H1 (cell line): ENCODE measurements around the gene CEP83.

ENCODE experiments used
- CHD1 ChIP-seq: IDR thresholded peaks from 2 replicates; pipeline ENCODE4 v1.6.1; 2012; ENCODE audit warnings: low read depth, low read length, improper control_type of control experiment
- CHD2 ChIP-seq: IDR thresholded peaks from 2 replicates; pipeline ENCODE4 v1.6.1; 2012; ENCODE audit warnings: low read length, improper control_type of control experiment
- EZH2 ChIP-seq: fragments of 200-600 bp; sonication (generic); IDR thresholded peaks from 2 replicates; pipeline ENCODE4 v1.7.1; 2012; ENCODE audit warnings: low read depth, mild to moderate bottlenecking, moderate library complexity, low read length, inconsistent platforms; ENCODE audit not compliant: severe bottlenecking
- GABPA ChIP-seq: IDR thresholded peaks from 2 replicates; pipeline ENCODE4 v1.6.1; 2011; ENCODE audit warnings: mild to moderate bottlenecking, low read length, moderate library complexity, borderline replicate concordance; ENCODE audit not compliant: insufficient read depth
- HDAC6 ChIP-seq: IDR thresholded peaks from one replicate; pipeline ENCODE4 v1.7.1; 2012; ENCODE audit warnings: low read depth, mild to moderate bottlenecking, inconsistent platforms, low read length, moderate library complexity
- POLR2A ChIP-seq, 2 experiments: IDR thresholded peaks; 1 replicate in 1 of 2; 2 replicates in 1 of 2; pipeline ENCODE4 v1.6.1; 2011; ENCODE audit warnings: low read depth in 2 of 2, low read length in 2 of 2, mild to moderate bottlenecking in 2 of 2; ENCODE audit errors: control extremely low read depth in 1 of 2
- RAD21 ChIP-seq, 2 experiments: IDR thresholded peaks in 1 of 2; conservative IDR thresholded peaks in 1 of 2; 2 replicates each; pipeline ENCODE4 v1.6.1; 2011; ENCODE audit warnings: low read depth in 2 of 2, low read length in 2 of 2, improper control_type of control experiment in 1 of 2, inconsistent platforms in 1 of 2, mild to moderate bottlenecking in 1 of 2, moderate library complexity in 1 of 2
- RNF2 ChIP-seq: fragments of 200-900, 300-1000 bp; sonication (generic); IDR thresholded peaks from 2 replicates; pipeline ENCODE4 v1.7.1; 2016; ENCODE audit warnings: borderline replicate concordance, low read depth, mild to moderate bottlenecking, antibody characterized with exemption, low read length; ENCODE audit not compliant: poor library complexity, severe bottlenecking; ENCODE audit errors: missing control alignments
- SP1 ChIP-seq: IDR thresholded peaks from 2 replicates; pipeline ENCODE4 v1.6.1; 2011; ENCODE audit warnings: low read depth, low read length
- TAF1 ChIP-seq: IDR thresholded peaks from 2 replicates; pipeline ENCODE4 v1.6.1; 2011; ENCODE audit warnings: mild to moderate bottlenecking, low read depth, low read length
- YY1 ChIP-seq: IDR thresholded peaks from 2 replicates; pipeline ENCODE4 v1.6.1; 2011; ENCODE audit warnings: low read depth, mild to moderate bottlenecking, low read length
- TF ChIP-seq, protein P1 (sequence below), 3 experiments: IDR thresholded peaks; 1 replicate in 2 of 3; 2 replicates in 1 of 3; pipeline versions ENCODE4 v1.5.1 to v1.6.1; 2011; ENCODE audit warnings: low read length in 3 of 3, mild to moderate bottlenecking in 3 of 3, inconsistent platforms in 2 of 3, low read depth in 1 of 3, moderate library complexity in 1 of 3; ENCODE audit not compliant: insufficient read depth in 1 of 3; ENCODE audit errors: control extremely low read depth in 1 of 3
- TF ChIP-seq, protein P2 (sequence below): IDR thresholded peaks from 2 replicates; pipeline ENCODE4 v1.6.1; 2012; ENCODE audit warnings: inconsistent platforms

DNA sequence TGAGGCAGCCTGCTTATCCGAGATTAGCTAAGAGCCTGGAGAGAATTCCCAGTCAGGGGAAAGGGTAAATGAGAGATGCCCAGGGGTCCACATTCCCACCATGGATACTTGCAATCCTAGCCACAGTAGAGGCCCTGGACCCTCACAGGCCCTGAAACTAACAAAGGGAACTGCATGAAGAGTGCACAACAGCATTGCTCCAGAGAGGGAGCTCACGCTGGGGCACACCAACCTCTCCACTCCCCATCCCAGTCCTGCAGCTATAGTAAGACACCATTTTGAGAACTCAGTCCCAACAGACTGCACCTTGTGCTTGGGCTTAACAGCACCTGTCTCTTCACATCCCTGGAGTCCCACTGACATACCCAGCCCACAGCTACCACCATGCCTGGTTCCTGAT, 30.5 kb downstream of the CEP83 start:
- TF ChIP-seq TAF1: no peak
- no peak for TF ChIP-seq POLR2A (IDR thresholded peaks at IDR 0.05; ENCODE audit: control extremely low read depth in 1 of 2, low read depth in 2 of 2, low read length in 2 of 2)
- TF ChIP-seq, protein P1, sequence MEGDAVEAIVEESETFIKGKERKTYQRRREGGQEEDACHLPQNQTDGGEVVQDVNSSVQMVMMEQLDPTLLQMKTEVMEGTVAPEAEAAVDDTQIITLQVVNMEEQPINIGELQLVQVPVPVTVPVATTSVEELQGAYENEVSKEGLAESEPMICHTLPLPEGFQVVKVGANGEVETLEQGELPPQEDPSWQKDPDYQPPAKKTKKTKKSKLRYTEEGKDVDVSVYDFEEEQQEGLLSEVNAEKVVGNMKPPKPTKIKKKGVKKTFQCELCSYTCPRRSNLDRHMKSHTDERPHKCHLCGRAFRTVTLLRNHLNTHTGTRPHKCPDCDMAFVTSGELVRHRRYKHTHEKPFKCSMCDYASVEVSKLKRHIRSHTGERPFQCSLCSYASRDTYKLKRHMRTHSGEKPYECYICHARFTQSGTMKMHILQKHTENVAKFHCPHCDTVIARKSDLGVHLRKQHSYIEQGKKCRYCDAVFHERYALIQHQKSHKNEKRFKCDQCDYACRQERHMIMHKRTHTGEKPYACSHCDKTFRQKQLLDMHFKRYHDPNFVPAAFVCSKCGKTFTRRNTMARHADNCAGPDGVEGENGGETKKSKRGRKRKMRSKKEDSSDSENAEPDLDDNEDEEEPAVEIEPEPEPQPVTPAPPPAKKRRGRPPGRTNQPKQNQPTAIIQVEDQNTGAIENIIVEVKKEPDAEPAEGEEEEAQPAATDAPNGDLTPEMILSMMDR (IDR thresholded peaks at IDR 0.05; ENCODE audit: control extremely low read depth in 1 of 3, insufficient read depth in 1 of 3, low read depth in 1 of 3, low read length in 3 of 3): no peak
- TF ChIP-seq HDAC6: no peak
- TF ChIP-seq CHD2: no peak
- no peak for TF ChIP-seq RNF2
- 0 out of 4 replicates have a peak, but pooled peaks of 1 of the 2 experiments have one; percentile 1 for TF ChIP-seq RAD21 (IDR thresholded peaks at IDR 0.05 in 1 of 2, conservative IDR thresholded peaks at IDR 0.05 in 1 of 2; ENCODE audit: low read depth in 2 of 2, low read length in 2 of 2)
- TF ChIP-seq GABPA: no peak
- TF ChIP-seq YY1: no peak
- no peak for TF ChIP-seq CHD1
- TF ChIP-seq, protein P2, sequence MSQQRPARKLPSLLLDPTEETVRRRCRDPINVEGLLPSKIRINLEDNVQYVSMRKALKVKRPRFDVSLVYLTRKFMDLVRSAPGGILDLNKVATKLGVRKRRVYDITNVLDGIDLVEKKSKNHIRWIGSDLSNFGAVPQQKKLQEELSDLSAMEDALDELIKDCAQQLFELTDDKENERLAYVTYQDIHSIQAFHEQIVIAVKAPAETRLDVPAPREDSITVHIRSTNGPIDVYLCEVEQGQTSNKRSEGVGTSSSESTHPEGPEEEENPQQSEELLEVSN: no peak
- TF ChIP-seq SP1: no peak
- TF ChIP-seq EZH2: no peak
